Activated T-cell treated with anti-CD3 and anti-CD28 coated beads, Interleukin-2, amount 50 U/mL, for 24 hours (primary cell): ENCODE results near the gene ZNF367.

Source experiments
- DNase-seq: peaks from one replicate; pipeline ENCODE4 v3.0.0-alpha.2; 2020
- H3K27ac Mint-ChIP-seq: 2 replicates; pipeline ENCODE4 v1.8.0; 2020; ENCODE audit warnings: mild to moderate bottlenecking, mixed read lengths
- H3K27me3 Mint-ChIP-seq: 2 replicates; pipeline ENCODE4 v1.8.0; 2020; ENCODE audit warnings: mixed read lengths
- H3K36me3 Mint-ChIP-seq: 2 replicates; pipeline ENCODE4 v1.8.0; 2020; ENCODE audit warnings: low read depth, mixed read lengths
- H3K4me1 Mint-ChIP-seq: 2 replicates; pipeline ENCODE4 v1.8.0; 2020; ENCODE audit warnings: low read depth, mixed read lengths
- H3K4me3 Mint-ChIP-seq: 2 replicates; pipeline ENCODE4 v1.8.0; 2020; ENCODE audit warnings: mild to moderate bottlenecking, moderate library complexity, mixed read lengths
- H3K9me3 Mint-ChIP-seq: 2 replicates; pipeline ENCODE4 v1.8.0; 2020; ENCODE audit warnings: mixed read lengths

Gene ZNF367

DNA sequence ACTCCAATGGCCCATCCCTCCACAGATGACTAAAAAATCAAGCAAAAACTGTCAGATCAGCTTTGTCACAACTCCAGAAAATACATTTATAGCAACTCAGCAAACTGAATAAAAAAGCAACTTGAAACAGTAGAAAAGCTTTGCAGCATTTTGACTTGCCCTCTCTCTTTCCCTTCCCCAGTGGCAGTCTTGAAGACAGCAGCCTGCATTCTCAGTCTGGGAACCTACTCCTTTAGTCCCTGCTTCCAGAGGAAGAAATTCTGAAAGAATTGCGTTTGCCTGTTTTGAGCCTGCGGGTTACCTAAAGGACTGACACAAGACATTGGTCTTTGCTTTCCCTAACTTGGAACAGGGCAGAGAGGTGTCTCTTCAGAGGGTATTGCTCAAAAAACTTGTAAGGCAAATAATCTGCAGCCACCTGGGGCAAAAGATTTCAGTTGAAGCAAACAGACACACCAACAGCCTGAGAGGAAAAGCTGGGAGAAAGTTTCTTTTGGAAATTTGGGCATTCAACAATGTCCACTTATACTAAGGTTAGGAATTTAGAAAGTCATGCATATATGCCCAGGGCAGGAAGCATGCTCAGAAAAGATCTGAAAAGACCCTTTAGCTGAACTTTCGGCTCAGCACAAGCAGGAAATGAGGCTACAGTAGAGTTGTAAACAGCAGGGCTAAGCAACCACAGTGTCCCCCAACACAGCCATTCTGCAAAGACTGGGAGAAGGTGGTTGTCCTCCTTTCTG lies 19.4 kb downstream of the ZNF367 start:
- Mint-ChIP-seq H3K4me3 (no peak overlapping the region), H3K27me3 (no peaks in the 10 kb centered on the region), H3K9me3 (peaks cover 3% of the 10 kb centered on the region)

DNA sequence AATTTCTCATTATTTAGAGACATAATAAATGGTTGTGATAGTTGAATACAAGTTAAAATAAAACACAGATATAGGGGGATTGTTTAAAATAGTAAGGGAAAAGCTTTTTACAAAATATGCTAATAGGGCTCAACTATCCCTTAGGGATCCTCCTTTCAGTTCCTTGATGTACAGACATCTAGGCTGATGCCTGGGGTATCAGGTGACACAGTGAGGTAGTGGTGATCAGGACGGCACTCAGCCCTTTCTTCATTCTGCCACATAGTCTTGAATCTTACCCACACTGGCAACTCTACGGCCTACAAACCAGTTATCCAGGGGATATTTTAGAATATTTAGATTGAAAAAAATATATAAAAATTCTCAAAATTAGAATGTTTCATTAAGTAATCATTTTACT lies 22.2 kb downstream of the ZNF367 start:
- peaks cover 82% of the 10 kb centered on the region for H3K36me3 Mint-ChIP-seq
- peaks cover 26% of the 10 kb centered on the region for H3K4me1 Mint-ChIP-seq
- H3K4me3 Mint-ChIP-seq, result no peak overlapping the region
- H3K27me3 Mint-ChIP-seq, result no peaks in the 10 kb centered on the region
- peaks cover 3% of the 10 kb centered on the region for H3K9me3 Mint-ChIP-seq
- no peak for DNase-seq
- no peak overlapping the region for H3K27ac Mint-ChIP-seq

More for the DNA sequence above, 19.4 kb downstream of the ZNF367 start:
- peaks cover 30% of the 10 kb centered on the region for H3K4me1 Mint-ChIP-seq
- DNase-seq, result no peak
- H3K27ac Mint-ChIP-seq, result peak overlapping the region; percentile 67
- H3K36me3 Mint-ChIP-seq, result peaks cover 70% of the 10 kb centered on the region

DNA sequence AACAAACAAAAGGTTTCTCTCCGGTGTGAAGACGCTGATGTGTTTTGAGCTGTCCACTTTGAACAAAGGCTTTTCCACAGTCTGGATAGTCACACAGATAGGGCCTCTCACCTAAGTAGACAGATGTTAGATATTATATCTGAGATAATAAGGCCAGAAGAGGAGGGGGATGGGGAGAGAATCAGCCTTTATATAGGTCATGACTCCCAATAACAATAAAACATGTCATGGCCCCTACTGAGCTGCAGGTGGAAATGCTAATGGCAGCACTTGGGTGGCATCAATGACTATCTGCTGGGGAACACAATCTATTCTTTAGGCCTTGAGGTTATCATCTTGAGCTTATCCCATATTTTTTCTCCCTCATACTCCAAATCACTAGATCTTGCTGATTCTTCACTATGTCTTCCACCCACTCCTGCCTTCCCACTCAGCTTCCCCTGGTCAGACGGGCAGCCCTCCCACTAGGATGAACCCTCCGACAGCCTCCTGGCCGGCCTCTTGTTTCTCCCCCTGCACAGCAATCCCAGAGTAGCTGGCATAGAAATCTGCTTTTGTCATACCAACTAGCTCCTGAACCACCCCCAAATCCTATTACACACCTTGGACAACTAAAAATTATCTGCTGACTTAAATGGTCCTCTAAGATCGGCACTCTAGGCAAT lies 23.2 kb downstream of the ZNF367 start:
- Mint-ChIP-seq H3K27ac (no peak overlapping the region), H3K27me3 (no peaks in the 10 kb centered on the region), H3K9me3 (no peaks in the 10 kb centered on the region), H3K4me1 (peaks cover 17% of the 10 kb centered on the region), H3K36me3 (peaks cover 82% of the 10 kb centered on the region), H3K4me3 (no peak overlapping the region)
- no peak for DNase-seq

DNA sequence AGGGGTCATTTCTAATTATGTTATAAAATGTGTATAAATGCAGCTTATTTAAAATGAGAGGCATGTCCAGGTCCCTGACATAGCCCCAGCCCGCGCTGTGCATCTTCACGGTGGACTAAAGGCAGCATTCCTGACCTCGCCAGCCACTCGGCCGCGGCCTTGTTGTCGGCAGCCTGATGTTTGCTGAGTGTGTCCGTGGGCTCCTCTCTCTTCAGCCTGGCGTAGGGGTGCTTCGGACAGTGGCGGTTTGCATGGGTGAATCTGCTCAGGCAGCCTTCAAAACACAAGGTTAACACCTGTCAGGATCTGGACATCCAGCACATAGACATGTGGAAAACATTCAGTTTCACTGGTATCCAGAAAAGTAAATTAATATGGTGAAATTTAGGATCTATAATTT lies 25.9 kb downstream of the ZNF367 start:
- DNase-seq, result no peak
- H3K4me3 Mint-ChIP-seq, result no peak overlapping the region
- no peak overlapping the region for H3K27ac Mint-ChIP-seq
- peaks cover 87% of the 10 kb centered on the region for H3K36me3 Mint-ChIP-seq
- no peaks in the 10 kb centered on the region for H3K4me1 Mint-ChIP-seq
- H3K27me3 Mint-ChIP-seq, result no peaks in the 10 kb centered on the region
- no peaks in the 10 kb centered on the region for H3K9me3 Mint-ChIP-seq

- no peaks in the 10 kb centered on the region for H3K27me3 Mint-ChIP-seq
- H3K4me1 Mint-ChIP-seq, result no peaks in the 10 kb centered on the region
- no peak overlapping the region for H3K4me3 Mint-ChIP-seq
- H3K36me3 Mint-ChIP-seq, result peaks cover 92% of the 10 kb centered on the region
- DNase-seq, result no peak
- H3K27ac Mint-ChIP-seq, result no peak overlapping the region
- H3K9me3 Mint-ChIP-seq, result no peaks in the 10 kb centered on the region
Observed at GRCh38 chr9:96391021-96391765, 27.0 kb downstream of the ZNF367 start.

DNA sequence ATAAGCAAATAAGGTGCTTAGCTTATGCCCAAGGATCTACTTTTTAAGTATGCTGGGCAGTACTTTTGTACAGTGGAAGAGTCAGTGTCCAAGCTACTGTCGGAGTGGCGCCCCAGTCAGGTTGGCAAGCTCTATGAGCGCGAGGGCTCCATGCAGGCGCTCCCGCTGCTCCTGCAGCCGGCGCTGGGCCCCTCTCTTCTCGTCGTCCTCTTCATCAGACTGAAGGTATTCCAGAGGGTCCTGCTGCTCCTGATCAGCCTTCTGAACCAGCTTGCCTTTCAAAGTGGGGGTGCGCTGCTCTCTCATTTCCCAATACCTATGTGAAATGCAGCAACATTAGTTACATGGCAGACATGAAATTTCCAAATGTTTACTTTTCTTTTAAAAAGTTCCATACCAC lies 30.0 kb downstream of the ZNF367 start:
- peaks cover 86% of the 10 kb centered on the region for H3K36me3 Mint-ChIP-seq
- H3K4me3 Mint-ChIP-seq, result no peak overlapping the region
- no peak for DNase-seq
- H3K9me3 Mint-ChIP-seq, result no peaks in the 10 kb centered on the region
- no peak overlapping the region for H3K27ac Mint-ChIP-seq
- no peaks in the 10 kb centered on the region for H3K27me3 Mint-ChIP-seq
- H3K4me1 Mint-ChIP-seq, result peaks cover 12% of the 10 kb centered on the region

GRCh38 chr9:96386157-96386556 lies 32.0 kb downstream of the ZNF367 start:
- no peak overlapping the region for H3K4me3 Mint-ChIP-seq
- H3K36me3 Mint-ChIP-seq, result peaks cover 66% of the 10 kb centered on the region
- no peak overlapping the region for H3K27ac Mint-ChIP-seq
- H3K27me3 Mint-ChIP-seq, result no peaks in the 10 kb centered on the region
- DNase-seq, result no peak
- H3K4me1 Mint-ChIP-seq, result peaks cover 28% of the 10 kb centered on the region
- no peaks in the 10 kb centered on the region for H3K9me3 Mint-ChIP-seq

DNA sequence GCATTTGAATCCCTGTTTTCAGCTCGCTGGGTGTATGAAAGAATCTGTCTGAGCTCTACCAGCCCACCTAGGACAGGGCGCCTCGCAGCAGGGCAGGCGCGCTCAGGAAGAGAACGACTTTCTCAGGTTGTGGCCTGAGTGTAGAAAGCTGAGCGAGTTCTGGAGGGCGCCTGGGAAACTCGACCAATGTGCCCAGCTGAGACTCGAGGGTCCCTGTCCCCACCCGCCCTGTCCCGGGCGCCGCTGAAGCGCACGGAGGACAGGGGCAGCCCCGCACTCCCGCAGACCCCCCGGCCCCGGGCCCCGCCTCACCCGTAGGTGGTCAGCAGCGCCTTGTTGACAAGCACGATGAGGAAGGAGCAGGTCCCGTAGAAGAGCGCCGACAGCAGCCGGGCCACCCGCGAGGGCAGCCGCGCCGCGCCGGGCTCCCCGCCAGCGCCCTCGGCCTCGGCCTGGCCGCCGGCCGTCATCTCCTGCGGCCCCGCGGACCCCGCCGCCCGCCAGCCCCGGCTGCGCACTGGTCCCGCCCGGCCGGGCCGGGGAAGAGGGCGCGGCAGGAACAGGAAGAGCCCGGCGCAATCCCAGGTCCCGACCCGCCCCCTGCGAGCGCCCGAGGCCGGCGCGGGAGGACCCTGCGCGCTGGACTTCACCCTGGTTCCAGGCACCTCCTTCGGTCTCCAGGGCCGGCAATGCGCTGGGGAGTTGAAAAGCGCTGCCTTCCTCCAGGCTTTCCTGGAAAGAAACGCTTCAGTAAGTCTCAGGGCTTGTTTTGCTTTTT lies 34.8 kb downstream of the ZNF367 start, which contains the start of gene SLC35D2:
Gene SLC35D2 (minus strand): TSS at position 547 of the 778 bp plus-strand sequence. CDS start 77 bp downstream, at position 470.
- H3K27ac Mint-ChIP-seq, result peak within 1 kb of the TSS; percentile 84
- H3K36me3 Mint-ChIP-seq, result peaks cover 41% of the 10 kb centered on the region
- H3K4me1 Mint-ChIP-seq, result peaks cover 36% of the 10 kb centered on the region
- no peaks in the 10 kb centered on the region for H3K27me3 Mint-ChIP-seq
- peak within 1 kb of the TSS; percentile 69 for H3K4me3 Mint-ChIP-seq
- DNase-seq, result peak; percentile 48
- H3K9me3 Mint-ChIP-seq, result no peaks in the 10 kb centered on the region

DNA sequence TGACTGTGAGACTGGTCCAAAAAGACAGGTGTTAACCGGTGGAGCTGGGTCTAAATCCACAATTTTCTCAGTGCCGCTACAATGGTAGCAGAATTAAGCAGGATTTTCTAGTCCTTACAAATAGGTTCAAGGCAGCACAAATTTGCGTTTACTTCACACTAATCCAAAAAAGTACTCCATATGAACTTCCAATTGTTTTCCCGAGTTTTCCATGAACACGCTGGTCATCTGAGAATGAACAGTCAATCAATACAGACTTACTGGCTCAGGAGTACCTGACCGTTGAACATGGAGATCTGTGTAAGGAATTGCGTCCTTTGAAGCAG lies 35.4 kb downstream of the ZNF367 start:
- H3K36me3 Mint-ChIP-seq, result peaks cover 35% of the 10 kb centered on the region
- H3K9me3 Mint-ChIP-seq, result no peaks in the 10 kb centered on the region
- no peaks in the 10 kb centered on the region for H3K27me3 Mint-ChIP-seq
- no peak for DNase-seq
- peak overlapping the region; percentile 18 for H3K27ac Mint-ChIP-seq
- peaks cover 36% of the 10 kb centered on the region for H3K4me1 Mint-ChIP-seq
- H3K4me3 Mint-ChIP-seq, result peak overlapping the region; percentile 66

DNA sequence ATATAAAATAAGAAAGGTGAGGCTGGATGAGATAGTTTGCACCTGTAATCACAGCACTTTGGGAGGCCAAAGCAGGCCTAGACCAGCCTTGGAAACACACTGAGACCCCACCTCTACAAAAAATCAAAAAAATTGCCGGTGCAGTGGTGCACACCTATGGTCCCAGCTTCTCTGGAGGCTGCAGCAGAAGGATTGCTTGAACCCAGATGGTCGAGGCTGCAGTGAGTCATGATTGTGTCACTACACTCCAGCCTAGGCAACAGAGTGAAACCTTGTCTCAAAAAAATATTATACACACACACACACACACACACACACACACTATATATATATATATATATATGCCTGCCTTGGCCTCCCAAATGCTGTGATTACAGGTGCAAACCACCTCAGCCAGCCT lies 36.0 kb downstream of the ZNF367 start:
- Mint-ChIP-seq H3K4me1 (peaks cover 36% of the 10 kb centered on the region), H3K36me3 (peaks cover 29% of the 10 kb centered on the region), H3K9me3 (no peaks in the 10 kb centered on the region), H3K27ac (no peak overlapping the region), H3K4me3 (no peak overlapping the region), H3K27me3 (no peaks in the 10 kb centered on the region)
- DNase-seq, result no peak

DNA sequence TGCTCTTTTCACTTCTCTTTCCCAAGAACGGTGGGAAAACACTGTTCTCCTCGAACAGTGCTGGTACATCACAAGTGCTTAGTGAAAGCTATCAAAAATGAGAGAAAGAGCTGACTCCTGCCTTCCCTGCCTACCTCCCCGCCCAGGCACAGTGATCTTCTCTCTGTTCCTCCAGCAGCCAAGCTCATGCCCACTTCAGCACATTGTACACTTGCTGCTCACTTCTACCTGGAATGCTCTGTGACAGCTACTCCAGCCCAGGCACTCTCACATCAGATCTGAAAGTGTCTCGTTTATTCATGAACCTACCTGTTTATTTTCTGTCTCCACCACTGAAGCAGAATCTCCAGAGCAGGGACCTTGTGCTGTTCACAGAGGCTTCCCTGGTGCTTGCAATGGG lies 36.5 kb downstream of the ZNF367 start:
- no peak for DNase-seq
- Mint-ChIP-seq H3K27ac (no peak overlapping the region), H3K27me3 (no peaks in the 10 kb centered on the region), H3K36me3 (peaks cover 24% of the 10 kb centered on the region), H3K4me1 (peaks cover 36% of the 10 kb centered on the region), H3K9me3 (no peaks in the 10 kb centered on the region), H3K4me3 (no peak overlapping the region)

DNA sequence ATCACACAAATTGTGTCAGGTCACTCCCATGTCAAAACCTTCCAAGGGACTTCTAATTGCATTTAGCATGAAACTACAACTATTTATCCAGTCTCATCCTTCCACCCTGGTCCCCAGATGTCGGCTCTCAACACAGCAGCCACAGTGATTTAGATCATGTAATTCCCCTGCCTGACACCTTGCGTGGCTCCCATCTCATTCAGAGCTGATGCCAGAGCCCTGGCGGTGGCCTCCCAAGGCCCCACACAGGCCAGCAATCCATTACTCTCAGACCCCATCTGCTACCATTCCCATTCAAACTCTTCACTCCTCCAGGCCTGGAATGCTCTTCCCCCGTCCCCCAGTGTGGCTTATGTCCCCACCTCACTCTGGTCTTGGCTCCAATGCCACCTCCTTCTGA lies 37.0 kb downstream of the ZNF367 start:
- peak overlapping the region; percentile 4 for H3K27ac Mint-ChIP-seq

GRCh38 chr9:96379461-96379860 lies 38.7 kb downstream of the ZNF367 start:
- peaks cover 8% of the 10 kb centered on the region for H3K36me3 Mint-ChIP-seq
- peaks cover 31% of the 10 kb centered on the region for H3K4me1 Mint-ChIP-seq
- no peaks in the 10 kb centered on the region for H3K27me3 Mint-ChIP-seq
- DNase-seq, result no peak
- no peak overlapping the region for H3K27ac Mint-ChIP-seq
- no peak overlapping the region for H3K4me3 Mint-ChIP-seq
- no peaks in the 10 kb centered on the region for H3K9me3 Mint-ChIP-seq

More for the DNA sequence above, 37.0 kb downstream of the ZNF367 start:
- Mint-ChIP-seq H3K36me3 (peaks cover 19% of the 10 kb centered on the region), H3K4me3 (no peak overlapping the region), H3K4me1 (peaks cover 36% of the 10 kb centered on the region), H3K9me3 (no peaks in the 10 kb centered on the region), H3K27me3 (no peaks in the 10 kb centered on the region)
- no peak for DNase-seq

DNA sequence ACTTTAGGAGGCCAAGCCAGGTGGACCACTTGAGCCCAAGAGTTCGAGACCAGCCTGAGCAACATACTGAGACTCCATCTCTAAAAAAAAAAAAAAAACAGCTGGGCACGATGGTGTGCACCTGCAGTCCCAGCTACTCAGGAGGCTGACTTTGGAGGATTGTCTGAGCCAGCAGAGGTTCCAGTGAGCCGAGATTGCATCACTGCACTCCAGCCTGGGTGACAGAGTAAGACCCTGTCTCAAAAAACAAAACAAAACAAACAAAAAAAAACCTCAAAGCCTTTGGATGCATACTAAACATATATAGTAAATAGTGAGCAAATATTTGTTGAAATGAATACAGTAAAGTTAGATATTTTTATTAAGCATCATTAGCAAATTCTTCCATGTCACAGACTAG lies 40.0 kb downstream of the ZNF367 start:
- Mint-ChIP-seq H3K4me1 (peaks cover 24% of the 10 kb centered on the region), H3K36me3 (no peaks in the 10 kb centered on the region), H3K4me3 (no peak overlapping the region), H3K9me3 (no peaks in the 10 kb centered on the region), H3K27me3 (no peaks in the 10 kb centered on the region), H3K27ac (no peak overlapping the region)
- no peak for DNase-seq
